T-helper 17 cell (primary cell): ENCODE data around the gene SPRR2E. TPM values are rescaled to one million over a fixed set of nuclear protein-coding genes. Genes with fewer than 3 reads are reported as not detected.
"Not testable (repeated sequence)": the region's sequence is repeated elsewhere in the genome, so short reads cannot be mapped to it uniquely, and the experiment has no call there.

Experiments
- ATAC-seq: fragments of 150-1000 bp; cut with Tn5 transposase; 2 replicates; pipeline ENCODE4 v1.10.0; 2021; ENCODE audit warnings: mild to moderate bottlenecking, moderate library complexity
- DNase-seq, 3 donors: peaks; one replicate each; pipeline versions ENCODE4 v3.0.0 to v3.0.0-alpha.2; 2020 to 2021
- H3K9me3 ChIP-seq: one replicate; pipeline ENCODE4 v1.7.0; 2013; ENCODE audit warnings: low read length, mild to moderate bottlenecking; ENCODE audit not compliant: control insufficient read depth, poor library complexity, severe bottlenecking
- H3K27ac Mint-ChIP-seq: one replicate; pipeline ENCODE4 v1.8.0; 2022; ENCODE audit warnings: mild to moderate bottlenecking, moderate library complexity, mixed read lengths
- H3K27me3 Mint-ChIP-seq: one replicate; pipeline ENCODE4 v1.8.0; 2022; ENCODE audit warnings: mixed read lengths
- H3K36me3 Mint-ChIP-seq: one replicate; pipeline ENCODE4 v1.8.0; 2022; ENCODE audit warnings: low read depth, mixed read lengths
- H3K4me1 Mint-ChIP-seq: one replicate; pipeline ENCODE4 v1.8.0; 2022; ENCODE audit warnings: mild to moderate bottlenecking, mixed read lengths
- H3K4me3 Mint-ChIP-seq: one replicate; pipeline ENCODE4 v1.8.0; 2022; ENCODE audit warnings: mild to moderate bottlenecking, moderate library complexity, mixed read lengths
- total RNA-seq, 4 donors: library from RNA in 2 of 4; stranded (reverse) in 2 of 4; gene quantifications; one replicate each; pipeline ENCODE4 v1.2.3 and lab custom pipeline; 2022 to 2026

SPRR2E gene
- total RNA-seq, 2 donors from 2014 or later, result not detected

DNA sequence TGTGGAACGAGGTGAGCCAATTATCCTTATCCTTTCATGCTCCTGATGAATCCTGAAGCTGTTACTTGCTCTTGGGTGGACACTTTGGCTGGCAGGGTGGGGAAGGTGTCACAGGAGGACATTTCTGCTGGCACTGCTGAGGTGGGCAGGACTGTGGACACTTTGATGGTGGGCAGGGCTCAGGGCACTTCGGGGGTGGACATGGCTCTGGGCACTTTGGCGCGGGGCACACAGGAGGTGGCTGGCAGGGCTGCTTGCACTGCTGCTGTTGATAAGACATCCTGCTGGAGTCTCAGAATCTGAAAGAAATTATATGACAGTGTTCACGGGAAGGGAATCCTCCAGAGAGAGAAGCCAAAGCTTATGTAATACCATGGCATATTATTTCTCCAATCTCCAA is 18.1 kb upstream of the SPRR2E start:
- DNase-seq, H3K4me1 Mint-ChIP-seq, H3K4me3 Mint-ChIP-seq, H3K27ac Mint-ChIP-seq, H3K36me3 Mint-ChIP-seq, ATAC-seq, H3K9me3 ChIP-seq: not testable (repeated sequence)
- H3K27me3 Mint-ChIP-seq, result peaks cover 43% of the 10 kb centered on the region

DNA sequence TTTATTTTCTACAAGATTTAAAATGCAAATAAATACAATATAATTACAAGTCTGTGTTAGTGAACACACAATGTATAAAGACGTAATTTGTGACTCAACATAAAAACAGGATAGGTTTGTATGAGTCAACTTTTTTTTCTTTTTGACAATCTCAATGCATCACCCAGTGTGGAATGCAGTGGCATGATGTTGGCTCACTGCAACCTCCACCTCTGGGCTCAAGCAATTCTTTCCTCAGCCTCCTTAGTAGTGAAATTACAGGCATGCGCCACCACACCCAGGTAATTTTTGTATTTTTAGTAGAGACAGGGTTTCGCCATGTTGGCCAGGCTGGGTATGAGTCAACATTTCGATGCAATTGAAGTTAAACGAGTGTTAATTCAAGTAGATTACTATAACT is 5.9 kb upstream of the SPRR2E start:
- no peaks in the 10 kb centered on the region for H3K9me3 ChIP-seq
- H3K27ac Mint-ChIP-seq, result no peak overlapping the region
- H3K4me3 Mint-ChIP-seq, result no peak overlapping the region
- H3K27me3 Mint-ChIP-seq, result peaks cover 32% of the 10 kb centered on the region
- DNase-seq (no peak), ATAC-seq (no peak)
- H3K36me3 Mint-ChIP-seq, result no peaks in the 10 kb centered on the region
- no peaks in the 10 kb centered on the region for H3K4me1 Mint-ChIP-seq

DNA sequence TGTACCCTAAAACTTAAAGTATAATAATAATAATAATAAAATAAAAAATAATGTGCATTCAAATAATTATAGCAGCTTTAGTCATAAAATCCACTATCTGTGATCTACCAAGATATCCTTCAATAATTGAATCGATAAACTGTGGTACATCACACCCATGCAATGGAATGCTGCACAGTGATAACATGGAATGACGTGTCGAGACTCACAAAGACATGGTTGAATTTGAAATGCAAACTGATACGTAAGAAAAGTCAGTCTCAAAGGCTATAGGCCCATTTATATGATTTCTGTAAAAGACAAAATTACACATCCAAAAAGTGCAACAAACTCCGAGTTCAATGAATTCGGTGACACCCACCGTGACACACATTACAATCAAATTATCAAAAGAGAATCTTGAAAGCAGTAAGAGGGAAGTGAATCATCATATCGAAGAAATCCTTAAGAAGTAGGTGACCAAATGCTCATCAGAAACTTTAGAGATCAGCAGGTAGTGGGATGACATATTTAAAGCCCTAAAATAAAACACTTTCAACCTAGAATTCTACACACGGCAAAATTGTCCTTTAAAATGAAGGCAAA is 5.2 kb upstream of the SPRR2E start:
- ATAC-seq (no peak), DNase-seq (no peak)
- Mint-ChIP-seq H3K4me3 (no peak overlapping the region), H3K27ac (no peak overlapping the region), H3K27me3 (peaks cover 38% of the 10 kb centered on the region), H3K36me3 (no peaks in the 10 kb centered on the region), H3K4me1 (no peaks in the 10 kb centered on the region)
- no peaks in the 10 kb centered on the region for H3K9me3 ChIP-seq

DNA sequence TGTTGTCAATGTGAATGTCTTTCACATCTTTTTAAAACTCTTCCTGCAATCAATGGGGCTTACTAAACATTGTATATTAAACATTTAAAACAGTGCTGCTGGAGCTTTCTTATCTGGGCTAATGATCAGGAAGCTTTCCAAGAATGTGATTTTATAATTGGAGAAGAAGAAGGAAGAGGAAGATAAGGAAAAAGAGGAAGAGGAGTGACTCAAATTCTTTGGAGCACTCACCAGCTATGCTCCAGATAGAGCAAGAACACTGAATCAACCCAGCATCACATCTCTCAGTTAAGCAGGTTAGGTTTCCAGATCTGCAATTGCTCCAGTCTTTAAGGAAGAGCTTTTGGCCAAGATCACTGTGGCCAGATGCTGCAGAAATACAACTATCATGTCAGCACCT is 1.4 kb upstream of the SPRR2E start:
- Mint-ChIP-seq H3K4me3 (no peak overlapping the region), H3K36me3 (no peaks in the 10 kb centered on the region), H3K27me3 (peaks cover 37% of the 10 kb centered on the region), H3K27ac (no peak overlapping the region), H3K4me1 (no peaks in the 10 kb centered on the region)
- no peak for ATAC-seq
- no peak for DNase-seq
- H3K9me3 ChIP-seq, result no peaks in the 10 kb centered on the region

DNA sequence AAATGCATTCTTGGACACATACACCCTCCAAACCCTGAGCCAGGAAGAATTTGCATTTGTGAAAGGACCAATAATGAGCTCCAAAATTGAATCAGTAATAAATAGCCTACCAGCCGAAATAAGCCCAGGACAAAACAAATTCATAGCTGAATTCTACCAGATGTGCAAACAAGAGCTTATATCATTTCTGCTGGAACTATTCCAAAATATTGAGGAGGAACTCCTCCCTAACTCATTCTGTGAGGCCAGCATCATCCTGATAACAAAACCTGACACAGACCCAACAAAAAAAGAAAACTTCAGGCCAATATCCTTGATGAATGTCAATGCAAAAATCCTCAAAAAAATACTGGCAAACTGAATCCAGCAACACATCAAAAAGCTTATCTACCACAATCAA is 6.7 kb downstream of the SPRR2E start:
- Mint-ChIP-seq H3K27ac (no peak overlapping the region), H3K4me3 (no peak overlapping the region)

DNA sequence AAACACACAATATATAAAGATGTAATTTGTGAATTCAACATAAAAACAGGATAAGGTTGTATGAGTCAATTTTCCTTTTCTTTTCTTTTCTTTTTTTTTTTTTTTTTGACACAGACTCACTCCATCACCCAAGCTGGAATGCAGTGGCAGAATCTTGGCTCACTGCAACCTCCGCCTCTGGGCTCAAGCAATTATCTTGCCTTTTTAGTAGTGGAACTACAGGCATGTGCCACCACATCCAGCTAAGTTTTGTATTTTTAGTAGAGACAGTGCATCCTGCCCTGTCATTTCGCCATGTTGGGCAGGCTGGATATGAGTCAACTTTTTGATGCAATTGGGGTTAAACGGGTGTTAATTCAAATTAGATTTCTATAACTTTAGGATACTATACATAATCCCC is 12.6 kb downstream of the SPRR2E start:
- peaks cover 35% of the 10 kb centered on the region for H3K27me3 Mint-ChIP-seq

More for the DNA sequence above, 6.7 kb downstream of the SPRR2E start:
- Mint-ChIP-seq H3K4me1 (no peaks in the 10 kb centered on the region), H3K27me3 (peaks cover 47% of the 10 kb centered on the region), H3K36me3 (no peaks in the 10 kb centered on the region)
- DNase-seq (no peak), ATAC-seq (no peak)
- H3K9me3 ChIP-seq, result no peaks in the 10 kb centered on the region

DNA sequence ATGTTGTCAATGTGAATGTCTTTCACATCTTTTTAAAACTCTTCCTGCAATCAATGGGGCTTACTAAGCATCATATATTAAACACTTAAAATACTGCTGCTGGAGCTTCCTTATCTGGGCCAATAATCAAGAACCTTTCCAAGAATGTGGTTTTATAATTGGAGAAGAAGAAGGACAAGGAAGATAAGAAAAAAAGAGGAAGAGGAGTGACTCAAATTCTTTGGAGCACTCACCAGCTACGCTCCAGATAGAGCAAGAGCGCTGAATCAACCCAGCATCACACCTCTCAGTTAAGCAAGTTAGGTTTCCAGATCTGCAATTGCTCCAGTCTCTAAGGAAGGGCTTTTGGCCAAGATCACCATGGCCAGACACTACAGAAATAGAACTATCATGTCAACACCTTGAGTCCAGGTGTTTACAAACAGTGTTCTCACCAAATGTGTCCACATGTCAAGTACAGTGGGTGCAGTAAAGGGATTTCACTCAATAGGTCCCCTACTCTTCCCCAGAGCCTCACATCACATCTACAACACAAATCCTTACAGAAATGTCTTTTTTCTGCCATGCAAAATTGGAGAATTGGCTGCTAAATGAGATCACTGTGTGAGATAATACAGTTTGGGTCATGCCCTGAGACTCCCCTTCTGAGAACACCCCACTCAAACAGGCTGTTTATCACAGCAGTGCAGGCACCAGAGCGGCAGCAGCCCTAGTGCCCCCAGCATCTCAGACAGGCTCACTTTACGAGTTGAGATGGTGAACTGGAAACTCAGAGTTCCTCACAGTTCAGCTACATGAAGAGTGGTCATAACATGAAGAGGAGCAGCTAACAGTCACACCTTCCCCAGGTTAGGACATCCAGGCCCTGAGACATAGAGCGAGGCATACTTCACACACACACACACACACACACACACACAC is 21.3 kb downstream of the SPRR2E start:
- Mint-ChIP-seq H3K4me3 (no peak overlapping the region), H3K27ac (no peak overlapping the region), H3K4me1 (no peaks in the 10 kb centered on the region), H3K36me3 (no peaks in the 10 kb centered on the region), H3K27me3 (peaks cover 56% of the 10 kb centered on the region)
- H3K9me3 ChIP-seq, result no peaks in the 10 kb centered on the region
- no peak for DNase-seq
- ATAC-seq, result no peak

More for the DNA sequence above, 12.6 kb downstream of the SPRR2E start:
- Mint-ChIP-seq H3K36me3 (no peaks in the 10 kb centered on the region), H3K27ac (no peak overlapping the region), H3K4me1 (no peaks in the 10 kb centered on the region), H3K4me3 (no peak overlapping the region)
- ATAC-seq (no peak), DNase-seq (no peak)
- H3K9me3 ChIP-seq, result no peaks in the 10 kb centered on the region

DNA sequence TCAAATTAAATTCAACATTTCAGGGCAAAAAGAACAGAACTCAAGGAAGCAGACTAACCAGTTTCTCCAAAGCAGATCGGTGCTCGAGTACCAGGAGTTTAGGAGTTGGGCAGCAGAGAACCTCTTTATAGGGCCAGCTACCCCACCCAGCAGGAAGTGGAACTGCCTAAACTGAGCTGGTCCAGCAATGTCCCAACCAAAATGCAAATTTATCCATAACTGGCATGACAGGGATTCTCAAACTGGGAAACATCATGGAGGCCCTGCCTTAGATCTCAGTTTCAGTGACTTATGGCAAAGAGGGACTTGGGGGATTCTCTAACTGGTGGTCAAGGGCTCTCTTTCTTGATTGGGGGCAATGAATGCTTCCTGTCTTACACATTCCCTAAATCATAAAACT is 22.8 kb downstream of the SPRR2E start, which contains the start of gene SPRR2B:
Gene SPRR2B, minus strand, starts transcription at position 101 of the 400 bp plus-strand sequence. CDS start 772 bp downstream, outside the sequence.
- no peaks in the 10 kb centered on the region for H3K36me3 Mint-ChIP-seq
- no peak for ATAC-seq

DNA sequence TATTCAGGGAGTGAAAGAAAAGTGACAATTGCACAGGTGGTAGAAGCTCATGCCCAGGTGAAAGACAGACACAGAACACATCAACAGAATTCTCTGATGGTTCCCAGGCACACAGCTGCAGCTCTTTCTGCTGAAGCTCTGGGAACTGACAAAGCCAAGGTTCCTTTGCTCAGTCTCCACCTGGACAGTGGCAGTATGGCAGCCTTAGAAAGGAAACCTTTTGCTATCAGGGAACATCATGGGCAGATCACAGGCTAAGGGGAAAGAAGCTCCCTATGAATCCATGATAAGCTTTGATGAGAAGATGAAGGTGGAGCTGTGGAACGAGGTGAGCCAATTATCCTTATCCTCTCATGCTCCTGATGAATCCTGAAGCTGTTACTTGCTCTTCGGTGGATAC is 24.1 kb downstream of the SPRR2E start:
- H3K4me3 Mint-ChIP-seq, result no peak overlapping the region
- no peak overlapping the region for H3K27ac Mint-ChIP-seq
- H3K4me1 Mint-ChIP-seq, result no peaks in the 10 kb centered on the region
- no peak for ATAC-seq
- no peaks in the 10 kb centered on the region for H3K9me3 ChIP-seq
- DNase-seq, result no peak
- H3K36me3 Mint-ChIP-seq, result peaks cover 2% of the 10 kb centered on the region
- peaks cover 64% of the 10 kb centered on the region for H3K27me3 Mint-ChIP-seq

More for the DNA sequence above, 22.8 kb downstream of the SPRR2E start, which contains the start of gene SPRR2B:
- no peak within 1 kb of the TSS for H3K4me3 Mint-ChIP-seq
- DNase-seq, result no peak
- H3K9me3 ChIP-seq, result no peaks in the 10 kb centered on the region
- H3K27me3 Mint-ChIP-seq, result peaks cover 56% of the 10 kb centered on the region
- no peak within 1 kb of the TSS for H3K27ac Mint-ChIP-seq
- H3K4me1 Mint-ChIP-seq, result no peaks in the 10 kb centered on the region

DNA sequence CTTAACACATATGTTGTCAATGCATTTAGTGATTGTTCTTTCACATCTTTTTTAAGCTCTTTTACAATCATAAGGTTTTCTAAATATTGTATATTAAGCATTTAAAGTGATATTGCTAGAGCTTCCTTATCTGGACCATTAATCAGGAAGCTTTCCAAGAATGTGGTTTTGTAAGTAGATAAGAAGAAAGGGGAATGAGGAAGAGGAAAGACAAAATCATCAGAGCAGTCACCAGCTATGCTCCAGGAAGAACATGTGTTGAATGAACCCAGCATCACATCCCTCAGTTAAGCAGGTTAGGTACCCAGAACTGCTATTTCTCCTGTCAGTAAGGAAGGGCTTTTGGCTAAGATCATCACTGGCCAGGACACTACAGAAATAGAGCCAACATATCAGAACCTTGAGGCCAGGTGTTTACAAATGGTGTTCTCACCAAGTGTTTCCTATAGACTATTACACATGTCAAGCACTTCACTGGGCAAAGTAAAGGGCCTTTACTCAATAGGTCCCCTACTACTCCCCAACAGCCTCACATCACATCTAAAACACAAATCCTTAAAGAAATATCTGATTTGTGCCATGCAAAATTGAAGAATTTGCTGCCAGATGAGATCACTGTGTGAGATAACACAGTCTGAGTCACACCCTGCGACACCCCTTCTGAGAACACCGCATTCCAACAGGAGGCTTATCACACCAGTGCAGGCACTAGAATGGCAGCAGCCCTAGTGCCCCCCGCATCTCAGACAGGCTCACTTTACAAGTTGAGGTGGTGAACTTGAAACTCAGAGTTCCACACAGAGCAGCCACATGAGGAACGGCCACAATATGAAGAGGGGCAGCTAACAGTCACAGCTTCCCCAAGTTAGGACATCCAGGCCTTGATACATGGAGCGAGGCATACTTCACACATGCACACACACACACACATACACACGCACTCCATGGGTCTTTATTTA is 35.2 kb downstream of the SPRR2E start:
- Mint-ChIP-seq H3K27me3 (peaks cover 65% of the 10 kb centered on the region), H3K36me3 (no peaks in the 10 kb centered on the region), H3K4me3 (no peak overlapping the region), H3K27ac (no peak overlapping the region), H3K4me1 (no peaks in the 10 kb centered on the region)
- ATAC-seq, result no peak
- DNase-seq, result no peak
- no peaks in the 10 kb centered on the region for H3K9me3 ChIP-seq

DNA sequence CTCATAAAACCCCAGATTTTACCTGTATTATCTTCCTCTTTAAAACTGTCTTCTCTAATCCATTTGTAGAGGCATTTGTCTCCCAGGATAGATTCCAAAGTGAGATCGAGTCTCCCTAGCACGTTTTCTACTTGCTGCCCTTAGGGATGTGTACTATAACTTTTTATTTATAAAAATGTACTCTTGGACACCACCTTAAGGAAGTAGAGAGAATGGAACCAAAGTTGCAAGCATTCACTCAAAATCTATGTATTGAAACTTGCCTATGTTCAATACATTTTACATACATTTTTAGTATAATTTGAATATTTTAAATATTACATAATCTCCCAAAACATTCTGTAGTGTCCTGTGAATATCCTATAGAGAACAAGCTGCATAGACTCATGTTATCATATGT is 36.2 kb downstream of the SPRR2E start:
- no peak overlapping the region for H3K4me3 Mint-ChIP-seq
- DNase-seq, result no peak
- H3K4me1 Mint-ChIP-seq, result no peaks in the 10 kb centered on the region
- no peak overlapping the region for H3K27ac Mint-ChIP-seq
- no peaks in the 10 kb centered on the region for H3K36me3 Mint-ChIP-seq
- peaks cover 69% of the 10 kb centered on the region for H3K27me3 Mint-ChIP-seq
- ATAC-seq, result no peak
- no peaks in the 10 kb centered on the region for H3K9me3 ChIP-seq

DNA sequence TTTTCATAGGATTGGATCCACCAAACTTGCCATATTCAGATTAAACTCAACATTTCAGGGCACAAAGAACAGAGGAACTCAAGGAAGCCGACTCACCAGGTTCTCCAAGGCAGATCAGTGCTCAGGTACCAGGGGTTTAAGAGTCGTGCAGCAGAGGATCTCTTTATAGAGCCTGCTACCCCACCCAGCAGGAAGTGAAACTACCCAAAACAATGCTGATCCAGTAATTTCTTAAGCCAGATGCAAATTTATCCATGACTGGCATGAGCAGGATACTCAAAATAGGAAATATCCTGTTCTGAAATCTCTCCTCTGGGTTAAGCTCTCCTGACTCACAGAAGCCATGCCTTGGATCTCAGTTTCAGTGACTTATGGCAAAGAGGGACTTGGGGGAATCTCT is 37.0 kb downstream of the SPRR2E start, which contains the start of gene SPRR2A:
Gene SPRR2A, minus strand, starts transcription at position 138 of the 400 bp plus-strand sequence. CDS start 777 bp downstream, outside the sequence.
- peaks cover 64% of the 10 kb centered on the region for H3K27me3 Mint-ChIP-seq
- no peak within 1 kb of the TSS for H3K4me3 Mint-ChIP-seq
- no peaks in the 10 kb centered on the region for H3K4me1 Mint-ChIP-seq
- no peaks in the 10 kb centered on the region for H3K9me3 ChIP-seq
- DNase-seq (no peak), ATAC-seq (no peak)
- H3K27ac Mint-ChIP-seq, result no peak within 1 kb of the TSS
- H3K36me3 Mint-ChIP-seq, result no peaks in the 10 kb centered on the region

DNA sequence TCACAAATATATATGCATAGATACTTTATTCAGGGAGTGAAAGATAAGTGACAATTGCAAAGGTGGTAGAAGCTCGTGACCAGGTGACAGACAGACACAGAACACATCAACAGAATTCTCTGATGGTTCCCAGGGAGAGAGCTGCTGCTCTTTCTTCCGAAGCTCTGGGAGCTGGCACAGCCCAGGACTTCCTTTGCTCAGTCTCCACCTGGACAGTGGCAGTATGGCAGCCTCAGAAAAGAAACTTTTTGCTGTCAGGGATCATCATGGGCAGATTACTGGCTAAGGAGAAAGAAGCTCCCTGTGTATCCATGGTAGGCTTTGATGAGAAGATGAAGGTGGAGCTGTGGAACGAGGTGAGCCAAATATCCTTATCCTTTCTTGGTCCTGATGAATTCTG is 38.2 kb downstream of the SPRR2E start:
- H3K4me3 Mint-ChIP-seq, H3K27ac Mint-ChIP-seq, H3K36me3 Mint-ChIP-seq, H3K9me3 ChIP-seq, ATAC-seq, DNase-seq, H3K4me1 Mint-ChIP-seq: not testable (repeated sequence)
- H3K27me3 Mint-ChIP-seq, result peaks cover 58% of the 10 kb centered on the region
